Neuron (in vitro differentiated cells): ENCODE results near the gene NTHL1.

Experiments used
- H2AFZ ChIP-seq: one replicate; pipeline ENCODE4 v1.6.1; 2013; ENCODE audit warnings: low read depth, mild to moderate bottlenecking, inconsistent platforms, low read length, moderate library complexity
- H3K27me3 ChIP-seq: one replicate; pipeline ENCODE4 v1.6.1; 2013; ENCODE audit warnings: low read length; ENCODE audit not compliant: insufficient read depth
- H3K36me3 ChIP-seq: one replicate; pipeline ENCODE4 v1.6.1; 2013; ENCODE audit warnings: low read length; ENCODE audit not compliant: insufficient read depth
- H3K4me1 ChIP-seq: one replicate; pipeline ENCODE4 v1.6.1; 2013; ENCODE audit warnings: low read length; ENCODE audit not compliant: insufficient read depth
- H3K4me3 ChIP-seq: 2 replicates; pipeline ENCODE4 v1.5.1; 2013; ENCODE audit warnings: mild to moderate bottlenecking, low read length, moderate library complexity
- H3K9me3 ChIP-seq: one replicate; pipeline ENCODE4 v1.6.1; 2013; ENCODE audit warnings: low read length

NTHL1 gene

GRCh38 chr16:2081201-2082084 lies 33.8 kb upstream of the NTHL1 start:
- Histone ChIP-seq H3K4me3 (no peak overlapping the region), H3K4me1 (no peaks in the 10 kb centered on the region), H2AFZ (no peak overlapping the region), H3K36me3 (peaks cover 48% of the 10 kb centered on the region), H3K9me3 (no peaks in the 10 kb centered on the region), H3K27me3 (no peaks in the 10 kb centered on the region)

DNA sequence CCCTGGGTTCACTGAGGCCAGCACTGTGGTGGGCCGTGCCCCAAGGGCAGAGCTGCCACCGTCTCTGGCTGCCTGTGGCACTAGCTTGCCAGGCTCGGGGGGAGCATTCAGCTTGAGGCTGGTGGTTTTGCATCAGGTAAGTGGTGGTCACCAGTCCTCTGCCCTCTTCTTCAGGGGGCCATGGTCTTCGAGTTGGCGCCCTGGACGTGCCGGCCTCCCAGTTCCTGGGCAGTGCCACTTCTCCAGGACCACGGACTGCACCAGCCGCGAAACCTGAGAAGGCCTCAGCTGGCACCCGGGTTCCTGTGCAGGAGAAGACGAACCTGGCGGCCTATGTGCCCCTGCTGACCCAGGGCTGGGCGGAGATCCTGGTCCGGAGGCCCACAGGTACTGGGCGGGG lies 32.4 kb upstream of the NTHL1 start:
- Histone ChIP-seq H3K36me3 (peaks cover 51% of the 10 kb centered on the region), H3K9me3 (no peaks in the 10 kb centered on the region), H2AFZ (no peak overlapping the region), H3K27me3 (no peaks in the 10 kb centered on the region), H3K4me1 (no peaks in the 10 kb centered on the region), H3K4me3 (no peak overlapping the region)

DNA sequence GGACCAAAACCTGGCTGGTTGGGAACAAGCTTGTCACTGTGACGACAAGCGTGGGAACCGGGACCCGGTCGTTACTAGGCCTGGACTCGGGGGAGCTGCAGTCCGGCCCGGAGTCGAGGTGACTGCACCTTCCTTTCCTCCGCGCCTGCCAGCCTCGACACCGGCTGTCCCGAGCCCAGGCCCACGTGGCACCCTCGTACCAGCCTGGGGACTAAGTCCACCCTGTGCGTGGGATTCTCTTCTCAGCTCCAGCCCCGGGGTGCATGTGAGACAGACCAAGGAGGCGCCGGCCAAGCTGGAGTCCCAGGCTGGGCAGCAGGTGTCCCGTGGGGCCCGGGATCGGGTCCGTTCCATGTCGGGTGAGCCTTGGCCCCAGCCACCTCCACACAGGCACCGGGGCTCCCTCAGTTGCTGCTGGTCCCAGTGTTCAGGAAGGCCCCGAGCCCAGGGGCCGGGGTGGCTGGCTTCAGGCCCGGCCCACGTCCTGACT lies 31.7 kb upstream of the NTHL1 start:
- no peak overlapping the region for H3K4me3 ChIP-seq
- peaks cover 54% of the 10 kb centered on the region for H3K36me3 ChIP-seq
- H3K9me3 ChIP-seq: no peaks in the 10 kb centered on the region
- H2AFZ ChIP-seq: no peak overlapping the region
- H3K27me3 ChIP-seq: no peaks in the 10 kb centered on the region
- no peaks in the 10 kb centered on the region for H3K4me1 ChIP-seq

- no peaks in the 10 kb centered on the region for H3K9me3 ChIP-seq
- H2AFZ ChIP-seq: no peak overlapping the region
- H3K27me3 ChIP-seq: no peaks in the 10 kb centered on the region
- no peaks in the 10 kb centered on the region for H3K4me1 ChIP-seq
- H3K36me3 ChIP-seq: peaks cover 60% of the 10 kb centered on the region
- H3K4me3 ChIP-seq: no peak overlapping the region
Observed at GRCh38 chr16:2078691-2079090, 31.1 kb upstream of the NTHL1 start.

DNA sequence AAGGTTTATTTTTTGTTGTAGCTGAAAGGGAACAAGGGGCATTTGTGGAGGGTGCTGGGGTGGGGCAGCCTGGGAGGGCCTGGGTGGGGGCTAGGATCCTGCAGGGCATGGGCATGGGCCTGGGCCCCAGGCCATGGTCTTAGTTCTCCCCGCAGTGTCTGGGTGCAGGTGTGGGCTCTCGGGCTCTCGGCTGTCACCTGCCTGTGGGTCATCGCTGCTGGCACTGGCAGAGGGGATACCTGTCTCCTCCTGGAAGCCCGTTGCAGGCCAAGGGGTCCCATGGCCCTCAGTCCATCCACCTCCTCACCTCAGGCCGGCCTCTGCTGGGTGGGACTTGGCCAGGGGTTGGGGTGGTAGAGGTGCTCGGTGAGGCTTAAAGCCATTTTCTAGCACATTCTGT lies 30.5 kb upstream of the NTHL1 start:
- Histone ChIP-seq H3K9me3 (no peaks in the 10 kb centered on the region), H3K36me3 (peaks cover 66% of the 10 kb centered on the region), H3K4me3 (no peak overlapping the region), H2AFZ (no peak overlapping the region), H3K27me3 (no peaks in the 10 kb centered on the region), H3K4me1 (no peaks in the 10 kb centered on the region)

DNA sequence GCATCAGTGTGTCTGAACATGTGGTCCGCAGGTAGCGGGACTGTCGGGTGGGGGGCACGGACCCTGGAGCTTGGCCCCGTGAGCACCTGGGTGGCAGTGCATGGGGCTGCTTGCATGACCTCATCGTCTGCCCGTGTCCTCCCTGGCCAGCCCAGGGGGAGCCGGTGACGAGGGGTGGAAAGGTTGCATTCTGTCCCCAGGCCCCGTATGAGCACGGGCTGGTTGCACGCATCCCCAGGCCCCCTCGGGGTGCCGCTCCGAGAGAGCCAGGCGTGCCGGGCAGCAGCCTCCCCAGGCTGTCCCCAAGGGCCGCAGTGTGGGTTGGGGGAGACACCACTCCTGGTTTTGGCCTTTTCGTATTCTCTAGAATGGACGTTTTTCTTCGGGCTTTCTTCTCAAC lies 30.1 kb upstream of the NTHL1 start:
- Histone ChIP-seq H3K27me3 (no peaks in the 10 kb centered on the region), H3K36me3 (peaks cover 68% of the 10 kb centered on the region), H3K9me3 (no peaks in the 10 kb centered on the region), H3K4me1 (no peaks in the 10 kb centered on the region), H3K4me3 (no peak overlapping the region), H2AFZ (no peak overlapping the region)

- Histone ChIP-seq H3K4me3 (no peak overlapping the region), H3K36me3 (peaks cover 66% of the 10 kb centered on the region), H3K27me3 (no peaks in the 10 kb centered on the region), H2AFZ (no peak overlapping the region), H3K9me3 (no peaks in the 10 kb centered on the region), H3K4me1 (no peaks in the 10 kb centered on the region)
Observed at GRCh38 chr16:2077016-2077415, 29.4 kb upstream of the NTHL1 start.

DNA sequence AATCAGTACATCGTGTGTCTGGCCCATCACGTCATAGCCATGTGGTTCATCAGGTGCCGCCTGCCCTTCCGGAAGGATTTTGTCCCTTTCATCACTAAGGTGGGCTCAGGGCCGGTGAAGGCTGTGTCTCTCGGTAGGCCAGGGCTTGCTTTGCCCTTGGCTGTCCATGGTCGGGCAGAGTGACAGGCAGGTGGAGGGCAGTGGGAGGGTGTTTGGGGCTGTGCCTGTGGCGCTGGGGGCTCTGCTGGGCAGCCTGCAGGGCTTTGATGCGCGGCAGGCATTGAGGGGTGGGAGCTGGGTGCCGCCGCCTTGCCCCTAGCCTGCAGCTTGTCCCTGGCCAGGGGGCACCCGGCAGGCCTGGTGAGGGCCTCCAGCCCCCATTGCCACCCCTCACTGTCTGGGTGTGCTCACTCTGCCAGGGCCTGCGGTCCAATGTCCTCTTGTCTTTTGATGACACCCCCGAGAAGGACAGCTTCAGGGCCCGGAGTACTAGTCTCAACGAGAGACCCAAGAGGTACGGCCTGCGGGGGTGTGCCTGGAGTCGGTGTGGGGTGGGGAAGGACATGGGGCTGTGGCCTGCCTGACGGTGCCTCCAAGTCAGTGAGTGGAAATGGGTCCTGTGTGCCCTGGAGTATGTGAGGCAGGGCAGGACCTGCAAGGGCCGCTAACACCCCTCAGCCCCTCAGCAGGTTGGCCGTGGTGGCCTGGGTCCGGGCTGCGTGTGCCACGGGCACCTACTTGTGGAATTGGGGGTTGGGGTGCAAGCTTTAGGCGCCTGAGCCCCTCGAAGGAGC lies 28.6 kb upstream of the NTHL1 start:
- Histone ChIP-seq H3K9me3 (no peaks in the 10 kb centered on the region), H3K27me3 (no peaks in the 10 kb centered on the region), H3K36me3 (peaks cover 62% of the 10 kb centered on the region), H3K4me1 (no peaks in the 10 kb centered on the region), H3K4me3 (no peak overlapping the region), H2AFZ (no peak overlapping the region)

DNA sequence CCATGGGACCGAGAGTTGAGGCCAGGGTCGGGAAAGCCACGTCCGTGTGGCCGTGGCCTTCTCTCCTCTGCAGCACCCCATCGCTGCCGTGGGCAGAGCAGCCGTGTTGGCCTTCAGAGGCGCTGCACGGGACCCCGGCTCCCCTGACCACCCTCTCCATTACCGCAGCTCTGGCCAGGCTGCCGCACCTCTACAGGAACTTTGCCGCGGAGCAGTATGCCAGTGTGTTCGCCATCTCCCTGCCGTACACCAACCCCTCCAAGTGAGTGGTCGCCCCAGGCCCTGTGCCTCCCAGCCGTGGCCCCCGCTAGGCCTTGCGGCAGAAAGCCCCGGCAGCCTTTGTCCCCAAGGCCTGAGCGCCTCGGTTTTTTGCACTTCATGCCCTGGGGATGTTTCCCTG lies 28.0 kb upstream of the NTHL1 start:
- no peak overlapping the region for H3K4me3 ChIP-seq
- peaks cover 63% of the 10 kb centered on the region for H3K36me3 ChIP-seq
- H3K4me1 ChIP-seq: no peaks in the 10 kb centered on the region
- H2AFZ ChIP-seq: no peak overlapping the region
- H3K9me3 ChIP-seq: no peaks in the 10 kb centered on the region
- H3K27me3 ChIP-seq: no peaks in the 10 kb centered on the region

- Histone ChIP-seq H2AFZ (no peak overlapping the region), H3K27me3 (no peaks in the 10 kb centered on the region), H3K9me3 (no peaks in the 10 kb centered on the region), H3K4me3 (no peak overlapping the region), H3K36me3 (peaks cover 63% of the 10 kb centered on the region), H3K4me1 (no peaks in the 10 kb centered on the region)
Observed at GRCh38 chr16:2074071-2074470, 26.4 kb upstream of the NTHL1 start.

DNA sequence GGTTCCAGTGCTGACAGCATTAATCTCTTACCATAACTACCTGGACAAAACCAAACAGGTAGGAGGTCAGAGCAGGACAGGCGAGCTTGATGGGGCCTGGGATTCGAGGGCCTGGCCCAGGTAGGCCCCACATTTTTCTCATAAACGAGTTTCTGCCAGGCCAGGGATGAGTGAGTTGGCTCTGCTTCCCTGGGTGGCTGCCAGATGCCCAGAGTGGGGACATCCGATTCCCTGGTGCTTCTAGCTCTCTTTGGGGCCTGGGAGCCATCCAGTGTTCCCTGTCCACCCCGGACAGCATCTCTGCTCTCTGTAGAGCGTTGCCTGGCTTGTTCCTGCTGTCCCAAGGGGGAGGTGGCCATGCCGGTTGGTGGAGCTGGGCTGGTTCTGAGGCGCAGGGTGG lies 25.3 kb upstream of the NTHL1 start:
- Histone ChIP-seq H3K9me3 (no peaks in the 10 kb centered on the region), H3K27me3 (no peaks in the 10 kb centered on the region), H3K4me1 (no peaks in the 10 kb centered on the region), H3K36me3 (peaks cover 62% of the 10 kb centered on the region), H2AFZ (no peak overlapping the region), H3K4me3 (no peak overlapping the region)

GRCh38 chr16:2071454-2072202 lies 24.0 kb upstream of the NTHL1 start:
- H3K4me1 ChIP-seq: no peaks in the 10 kb centered on the region
- no peak overlapping the region for H2AFZ ChIP-seq
- H3K27me3 ChIP-seq: no peaks in the 10 kb centered on the region
- no peak overlapping the region for H3K4me3 ChIP-seq
- H3K9me3 ChIP-seq: no peaks in the 10 kb centered on the region
- H3K36me3 ChIP-seq: peaks cover 65% of the 10 kb centered on the region
